ENCODE results near the gene SLC16A11.

GRCh38 chr17:7045492-7046126, 1.7 kb upstream of the SLC16A11 start:
- TF ChIP-seq, protein P1, sequence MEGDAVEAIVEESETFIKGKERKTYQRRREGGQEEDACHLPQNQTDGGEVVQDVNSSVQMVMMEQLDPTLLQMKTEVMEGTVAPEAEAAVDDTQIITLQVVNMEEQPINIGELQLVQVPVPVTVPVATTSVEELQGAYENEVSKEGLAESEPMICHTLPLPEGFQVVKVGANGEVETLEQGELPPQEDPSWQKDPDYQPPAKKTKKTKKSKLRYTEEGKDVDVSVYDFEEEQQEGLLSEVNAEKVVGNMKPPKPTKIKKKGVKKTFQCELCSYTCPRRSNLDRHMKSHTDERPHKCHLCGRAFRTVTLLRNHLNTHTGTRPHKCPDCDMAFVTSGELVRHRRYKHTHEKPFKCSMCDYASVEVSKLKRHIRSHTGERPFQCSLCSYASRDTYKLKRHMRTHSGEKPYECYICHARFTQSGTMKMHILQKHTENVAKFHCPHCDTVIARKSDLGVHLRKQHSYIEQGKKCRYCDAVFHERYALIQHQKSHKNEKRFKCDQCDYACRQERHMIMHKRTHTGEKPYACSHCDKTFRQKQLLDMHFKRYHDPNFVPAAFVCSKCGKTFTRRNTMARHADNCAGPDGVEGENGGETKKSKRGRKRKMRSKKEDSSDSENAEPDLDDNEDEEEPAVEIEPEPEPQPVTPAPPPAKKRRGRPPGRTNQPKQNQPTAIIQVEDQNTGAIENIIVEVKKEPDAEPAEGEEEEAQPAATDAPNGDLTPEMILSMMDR (IDR thresholded peaks at IDR 0.05): peak; percentile 25 to 95 (median 76)
- TF ChIP-seq POLR2A (IDR thresholded peaks at IDR 0.05): no peak
